G401 (cell line): ENCODE data around the gene LDB1. TPM values are rescaled to one million over a fixed set of nuclear protein-coding genes. Genes with fewer than 3 reads are reported as not detected.

Experiments used
- DNase-seq: peaks from one replicate; pipeline ENCODE4 v3.0.0-alpha.2; 2015; ENCODE audit warnings: low spot score
- in situ Hi-C: cut with HindIII; loops from 2 replicates; pipeline ENCODE4 v1.10.0; 2016; ENCODE audit warnings: low sequenced_read_pairs, mixed read lengths
- total RNA-seq: library from RNA; depleted of rRNA; stranded (reverse); fragments of >200 nt; shearing (Covaris generic); gene quantifications from 2 replicates; pipeline ENCODE4 v1.2.3, GENCODE V29; 2014

Gene LDB1
- total RNA-seq, 1 experiment from 2014 or later: 59.7 TPM

GRCh38 chr10:102140218-102140617, 20.1 kb upstream of the LDB1 start:
- DNase-seq: no peak
- in situ Hi-C loops: no loop called here

GRCh38 chr10:102139281-102140110, 19.3 kb upstream of the LDB1 start:
- in situ Hi-C loops: no loop called here

GRCh38 chr10:102135956-102136526, 15.9 kb upstream of the LDB1 start:
- in situ Hi-C loops: no loop called here
- no peak for DNase-seq

More at GRCh38 chr10:102139281-102140110, 19.3 kb upstream of the LDB1 start:
- DNase-seq: no peak

GRCh38 chr10:102134416-102134815, 14.2 kb upstream of the LDB1 start:
- DNase-seq: no peak
- in situ Hi-C loops: no loop called here

GRCh38 chr10:102133373-102134195, 13.4 kb upstream of the LDB1 start:
- in situ Hi-C loops: no loop called here
- DNase-seq: peak; percentile 43

GRCh38 chr10:102132563-102133372, 12.6 kb upstream of the LDB1 start, which contains the start of gene PPRC1:
PPRC1 (plus strand) TSS chr10:102133040; CDS start chr10:102133069, 29 bp downstream.
- DNase-seq: peak; percentile 99
- in situ Hi-C loops: no loop called here

- in situ Hi-C loops: no loop called here
- DNase-seq: no peak
Observed at GRCh38 chr10:102132193-102132562, 12.0 kb upstream of the LDB1 start.

- in situ Hi-C loops: no loop called here
- no peak for DNase-seq
Observed at GRCh38 chr10:102131286-102132170, 11.4 kb upstream of the LDB1 start.

- DNase-seq: no peak
- in situ Hi-C loops: no loop called here
Observed at GRCh38 chr10:102123223-102123622, 3.1 kb upstream of the LDB1 start.

GRCh38 chr10:102122450-102122849, 2.3 kb upstream of the LDB1 start:
- no peak for DNase-seq
- in situ Hi-C loops: no loop called here

GRCh38 chr10:102121739-102122372, 1.7 kb upstream of the LDB1 start:
- in situ Hi-C loops: no loop called here
- DNase-seq: peak; percentile 62

GRCh38 chr10:102120991-102121738, 997 bp upstream of the LDB1 start:
- peak; percentile 86 for DNase-seq

GRCh38 chr10:102119417-102120141, 589 bp downstream of the LDB1 start:
- in situ Hi-C loops: no loop called here
- peak; percentile 78 for DNase-seq

More at GRCh38 chr10:102120991-102121738, 997 bp upstream of the LDB1 start:
- in situ Hi-C loops: no loop called here

GRCh38 chr10:102118867-102119266, 1.3 kb downstream of the LDB1 start:
- in situ Hi-C loops: no loop called here
- DNase-seq: peak; percentile 42

- DNase-seq: peak; percentile 76
- in situ Hi-C loops: no loop called here
Observed at GRCh38 chr10:102117391-102118159, 2.6 kb downstream of the LDB1 start.

- DNase-seq: no peak
- in situ Hi-C loops: no loop called here
Observed at GRCh38 chr10:102116656-102117055, 3.5 kb downstream of the LDB1 start.
